Activated CD8-positive, alpha-beta T cell treated with anti-CD3 and anti-CD28 coated beads for 36 hours (primary cell): ENCODE measurements around the gene ZNF521. TPM values are rescaled to one million over a fixed set of nuclear protein-coding genes. Genes with fewer than 3 reads are reported as not detected.

ENCODE experiments used
- ATAC-seq: fragments of 200-7000 bp; cut with Tn5 transposase; one replicate; pipeline ENCODE4 v1.10.0; 2021; ENCODE audit warnings: mild to moderate bottlenecking, moderate library complexity
- CTCF ChIA-PET: fragments of 350-600 bp; sonication (Branson Sonifier 250); formaldehyde crosslinking; loops from one replicate; lab custom pipeline; 2021; ENCODE audit warnings: antibody characterized with exemption; lab: Charles Lee
- POLR2A ChIA-PET: fragments of 350-600 bp; sonication (Branson Sonifier 250); formaldehyde crosslinking; loops from one replicate; lab custom pipeline; 2021; ENCODE audit warnings: antibody characterized with exemption; lab: Charles Lee
- DNase-seq: peaks from one replicate; pipeline ENCODE4 v3.0.0-alpha.2; 2020
- H3K27ac Mint-ChIP-seq: one replicate; pipeline ENCODE4 v1.8.0; 2021; ENCODE audit warnings: mild to moderate bottlenecking, mixed read lengths
- H3K27me3 Mint-ChIP-seq: one replicate; pipeline ENCODE4 v1.8.0; 2021; ENCODE audit warnings: mixed read lengths
- H3K36me3 Mint-ChIP-seq: one replicate; pipeline ENCODE4 v1.8.0; 2021; ENCODE audit warnings: low read depth, mixed read lengths
- H3K4me1 Mint-ChIP-seq: one replicate; pipeline ENCODE4 v1.8.0; 2021; ENCODE audit warnings: low read depth, mixed read lengths
- H3K4me3 Mint-ChIP-seq: one replicate; pipeline ENCODE4 v1.8.0; 2021; ENCODE audit warnings: mild to moderate bottlenecking, moderate library complexity, mixed read lengths
- H3K9me3 Mint-ChIP-seq: one replicate; pipeline ENCODE4 v1.8.0; 2021; ENCODE audit warnings: mixed read lengths
- intact Hi-C: fragments of 100-400 bp; cut with micrococcal nuclease; formaldehyde crosslinking; loops from one replicate; pipeline ENCODE4 v1.10.0; 2022
- total RNA-seq, 2 experiments: library from RNA; stranded (reverse); gene quantifications; one replicate each; pipeline ENCODE4 v1.2.3, GENCODE V29; 2021
- TF ChIP-seq, protein P1 (sequence below): fragments of 200-600 bp; IDR thresholded peaks from one replicate; pipeline ENCODE4 v1.8.0; 2022; ENCODE audit warnings: antibody characterized with exemption, mild to moderate bottlenecking

The ZNF521 gene
- total RNA-seq, 2 experiments from 2014 or later, result not detected

DNA sequence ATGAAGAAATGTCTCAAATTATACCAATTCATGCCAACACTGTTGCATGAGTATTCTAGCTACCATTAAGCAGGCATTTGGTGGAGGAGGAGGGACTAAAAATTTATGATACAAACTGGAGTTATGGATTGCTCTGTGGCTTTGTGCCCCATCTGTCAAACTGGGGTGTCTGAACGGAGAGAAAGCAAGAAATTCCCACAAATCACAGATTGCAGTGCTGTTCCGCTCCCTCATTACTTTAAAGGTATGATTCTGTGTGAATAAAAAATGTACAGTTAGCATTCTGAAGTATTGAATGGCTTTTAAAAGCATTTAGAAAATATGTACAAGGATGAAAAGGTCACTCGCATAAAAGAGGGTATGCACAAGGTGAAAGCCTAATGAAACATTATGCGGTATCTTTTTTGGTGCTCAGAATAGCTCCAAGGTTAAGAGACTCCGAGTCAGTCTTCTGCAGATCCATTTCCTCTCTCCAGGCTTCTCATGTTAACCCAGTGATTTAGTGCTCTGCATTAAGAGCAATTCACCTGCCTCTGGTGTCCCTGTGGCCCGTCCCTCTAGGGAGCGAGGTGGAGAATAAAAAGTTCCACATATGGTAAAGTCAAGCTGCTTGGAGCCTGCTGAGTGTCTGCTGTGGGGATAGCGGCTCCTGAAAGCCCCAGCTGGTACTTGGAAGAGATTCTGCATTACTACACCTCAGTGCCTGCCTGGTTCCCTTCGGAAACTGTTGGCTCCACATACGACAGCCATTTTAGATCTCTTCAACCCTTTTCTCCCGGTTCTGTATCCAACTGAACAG is 184.2 kb downstream of the ZNF521 start:
- ChIA-PET POLR2A (no interaction called here), CTCF (no interaction called here)
- Mint-ChIP-seq H3K4me1 (peaks cover 21% of the 10 kb centered on the region), H3K9me3 (no peaks in the 10 kb centered on the region), H3K36me3 (no peaks in the 10 kb centered on the region), H3K27me3 (no peaks in the 10 kb centered on the region), H3K4me3 (no peak overlapping the region), H3K27ac (no peak overlapping the region)
- TF ChIP-seq, protein P1, sequence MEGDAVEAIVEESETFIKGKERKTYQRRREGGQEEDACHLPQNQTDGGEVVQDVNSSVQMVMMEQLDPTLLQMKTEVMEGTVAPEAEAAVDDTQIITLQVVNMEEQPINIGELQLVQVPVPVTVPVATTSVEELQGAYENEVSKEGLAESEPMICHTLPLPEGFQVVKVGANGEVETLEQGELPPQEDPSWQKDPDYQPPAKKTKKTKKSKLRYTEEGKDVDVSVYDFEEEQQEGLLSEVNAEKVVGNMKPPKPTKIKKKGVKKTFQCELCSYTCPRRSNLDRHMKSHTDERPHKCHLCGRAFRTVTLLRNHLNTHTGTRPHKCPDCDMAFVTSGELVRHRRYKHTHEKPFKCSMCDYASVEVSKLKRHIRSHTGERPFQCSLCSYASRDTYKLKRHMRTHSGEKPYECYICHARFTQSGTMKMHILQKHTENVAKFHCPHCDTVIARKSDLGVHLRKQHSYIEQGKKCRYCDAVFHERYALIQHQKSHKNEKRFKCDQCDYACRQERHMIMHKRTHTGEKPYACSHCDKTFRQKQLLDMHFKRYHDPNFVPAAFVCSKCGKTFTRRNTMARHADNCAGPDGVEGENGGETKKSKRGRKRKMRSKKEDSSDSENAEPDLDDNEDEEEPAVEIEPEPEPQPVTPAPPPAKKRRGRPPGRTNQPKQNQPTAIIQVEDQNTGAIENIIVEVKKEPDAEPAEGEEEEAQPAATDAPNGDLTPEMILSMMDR, result no peak
- intact Hi-C loops, result no loop called here
- DNase-seq, result no peak
- no peak for ATAC-seq

DNA sequence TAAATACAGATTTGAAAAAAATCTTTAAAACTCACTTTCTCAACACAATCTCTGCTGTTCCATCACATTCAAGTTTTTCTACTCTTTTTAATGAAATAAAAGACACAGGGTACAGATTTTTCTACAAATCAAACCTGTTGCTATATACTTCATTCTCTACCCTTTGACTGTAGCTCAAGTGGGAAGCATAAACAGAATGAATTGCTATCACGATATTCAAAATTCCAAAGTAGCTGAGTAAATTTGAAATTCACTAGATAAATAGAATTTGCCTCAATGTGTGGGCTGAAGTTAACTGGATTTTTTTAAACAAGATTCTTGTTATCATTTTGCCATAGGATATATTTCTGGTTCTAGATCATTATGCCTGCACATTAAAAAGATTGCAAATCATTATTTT is 185.9 kb downstream of the ZNF521 start:
- Mint-ChIP-seq H3K9me3 (no peaks in the 10 kb centered on the region), H3K4me3 (no peak overlapping the region), H3K36me3 (no peaks in the 10 kb centered on the region), H3K4me1 (peaks cover 21% of the 10 kb centered on the region), H3K27me3 (peaks cover 1% of the 10 kb centered on the region), H3K27ac (no peak overlapping the region)
- no peak for DNase-seq
- ChIA-PET CTCF (no interaction called here), POLR2A (no interaction called here)
- TF ChIP-seq, protein P1, result no peak
- intact Hi-C loops, result no loop called here
- ATAC-seq, result no peak

DNA sequence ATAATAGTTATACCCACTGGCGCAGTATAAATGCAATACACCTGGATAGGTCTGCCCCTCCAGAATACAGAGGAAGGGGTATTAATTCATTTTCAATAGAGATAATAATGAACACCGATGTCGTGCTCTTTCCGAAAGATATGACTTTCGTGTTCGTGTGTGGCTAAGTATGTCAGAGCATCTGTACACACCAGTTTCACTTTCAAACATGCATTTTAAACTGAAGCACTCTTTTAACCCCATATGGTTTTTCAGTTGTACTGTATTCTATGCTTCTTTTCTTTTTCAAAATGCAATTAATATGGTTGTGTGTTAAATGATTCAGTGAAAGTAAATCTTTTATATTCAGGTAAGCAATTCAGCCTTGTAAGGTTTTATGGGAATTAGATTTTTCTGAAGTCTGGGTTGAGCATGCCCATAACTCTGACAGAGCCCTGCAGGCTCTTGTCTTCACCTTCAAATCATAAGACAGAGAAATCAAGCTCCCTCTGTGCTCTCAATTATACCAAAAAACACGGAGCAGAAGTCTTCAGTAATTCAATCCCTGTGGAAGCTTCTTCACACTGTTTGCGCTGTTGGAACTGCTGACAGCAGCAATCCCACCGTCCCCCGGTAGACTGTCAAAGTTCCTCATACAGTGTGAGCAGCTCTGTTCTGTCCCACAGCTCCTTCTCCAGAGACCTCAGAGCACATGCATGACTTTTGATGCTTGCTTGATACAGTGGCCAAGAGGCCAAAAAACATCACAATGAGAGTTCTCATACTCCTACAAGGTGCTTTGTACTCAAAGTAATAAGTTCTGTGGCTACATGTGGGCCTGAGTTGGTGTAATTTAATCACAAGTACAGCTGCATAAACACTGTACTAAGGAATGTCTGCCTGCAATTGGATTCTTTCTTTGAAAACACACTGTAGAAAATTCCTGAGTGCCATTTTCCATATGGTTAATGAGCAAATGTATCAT is 186.8 kb downstream of the ZNF521 start:
- ChIA-PET POLR2A (no interaction called here), CTCF (no interaction called here)
- intact Hi-C loops, result no loop called here
- DNase-seq (no peak), ATAC-seq (peak; percentile 70)
- Mint-ChIP-seq H3K27ac (no peak overlapping the region), H3K27me3 (peaks cover 1% of the 10 kb centered on the region), H3K36me3 (no peaks in the 10 kb centered on the region), H3K4me3 (peak overlapping the region; percentile 37), H3K4me1 (peaks cover 21% of the 10 kb centered on the region), H3K9me3 (no peaks in the 10 kb centered on the region)
- TF ChIP-seq, protein P1, result no peak

DNA sequence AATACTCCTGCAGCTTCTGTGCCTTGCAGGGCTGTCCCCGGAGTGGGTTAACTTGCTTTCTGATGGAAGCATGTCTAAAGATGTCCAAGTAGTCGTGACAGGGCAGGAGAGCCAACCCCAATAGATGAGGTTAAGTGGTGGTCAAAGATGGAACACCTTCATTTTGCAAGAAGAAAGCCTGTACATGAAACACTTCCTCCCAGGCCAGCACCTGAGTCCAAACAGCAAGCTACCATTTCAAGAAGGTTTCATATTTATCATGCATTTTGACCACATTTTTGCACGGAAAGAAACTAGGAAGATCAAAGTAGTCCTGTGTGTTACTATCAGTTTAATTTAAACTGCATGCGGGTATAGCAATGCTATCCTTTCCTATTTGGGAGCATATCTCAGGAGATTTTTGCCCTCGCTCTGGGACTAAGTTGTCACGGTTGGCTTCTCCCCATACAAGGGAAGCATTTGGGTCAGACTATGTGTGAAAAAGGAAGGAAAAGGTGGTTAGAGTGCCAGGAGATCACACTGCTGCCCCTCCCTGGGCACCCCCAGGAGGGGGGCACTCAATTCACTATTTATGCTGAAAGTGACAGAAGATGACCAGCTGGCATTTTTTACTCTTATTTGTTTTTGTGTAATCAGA is 187.6 kb downstream of the ZNF521 start:
- TF ChIP-seq, protein P1, result no peak
- Mint-ChIP-seq H3K27me3 (peaks cover 1% of the 10 kb centered on the region), H3K36me3 (no peaks in the 10 kb centered on the region), H3K4me3 (peak overlapping the region; percentile 37), H3K9me3 (no peaks in the 10 kb centered on the region), H3K4me1 (peaks cover 21% of the 10 kb centered on the region), H3K27ac (no peak overlapping the region)
- CTCF ChIA-PET, result no interaction called here
- DNase-seq (no peak), ATAC-seq (no peak)
- POLR2A ChIA-PET, result no interaction called here
- intact Hi-C loops, result no loop called here
